DMS 273 (cell line): Measurements from ENCODE around the gene MCCC1.

Source experiments
- DNase-seq: peaks from one replicate; lab custom pipeline; 2025; ENCODE audit not compliant: unreplicated experiment; lab: John Stamatoyannopoulos, UW

Gene MCCC1

DNA sequence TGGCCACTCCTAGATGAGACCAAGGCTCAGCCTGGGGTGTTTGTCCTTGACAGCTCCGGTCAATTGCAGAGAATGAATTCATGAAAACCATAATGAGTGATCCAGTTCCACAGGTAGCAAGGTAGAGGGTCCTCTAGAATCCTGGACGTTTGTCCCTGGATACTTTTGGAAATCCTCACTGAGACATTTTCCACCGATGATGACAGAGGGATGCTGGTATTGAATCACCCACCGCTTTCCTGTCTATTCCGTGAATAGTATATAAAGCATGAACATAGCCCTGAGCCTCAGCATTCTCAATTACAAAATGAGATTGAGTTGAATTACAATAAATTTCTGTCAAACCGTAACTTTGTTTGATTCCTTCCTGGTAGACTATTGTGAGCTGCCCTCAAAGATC, 113.3 kb downstream of the MCCC1 start:
- DNase-seq = no peak

DNA sequence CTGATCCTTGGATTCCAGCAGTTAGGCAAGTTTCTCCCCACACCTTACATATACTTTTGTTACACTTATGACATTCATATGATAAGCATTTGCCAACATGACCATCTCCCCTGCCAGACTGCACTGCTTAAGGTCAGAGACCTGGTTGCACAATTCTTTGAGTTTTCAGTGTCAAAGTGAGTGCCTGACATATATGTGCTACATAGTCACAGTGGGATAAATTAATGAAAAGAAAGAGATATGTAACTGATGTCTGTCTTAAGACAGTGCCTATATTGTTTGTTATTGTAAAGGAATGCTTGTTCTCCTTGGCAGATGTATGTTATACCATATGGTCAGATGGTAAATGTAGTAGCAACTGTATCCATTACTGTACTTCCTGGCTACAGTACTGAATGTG, 115.4 kb downstream of the MCCC1 start:
- DNase-seq = peak; percentile 48

DNA sequence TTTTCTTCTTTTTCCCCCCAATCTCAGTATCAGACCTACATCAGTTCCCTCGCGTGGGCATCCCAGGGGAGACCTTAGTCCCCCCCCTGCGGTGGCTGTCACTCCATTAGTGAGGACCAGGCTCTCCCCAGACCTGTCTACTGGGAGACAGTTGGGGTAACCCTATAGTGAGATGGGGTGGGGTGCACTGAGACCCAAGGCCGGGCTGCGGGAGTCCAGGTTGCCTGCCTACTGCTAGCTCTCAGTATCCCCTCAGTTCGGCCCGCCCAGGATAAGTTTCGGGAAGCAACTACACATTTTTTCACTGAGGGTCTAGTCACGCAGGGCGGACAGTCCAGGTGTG, 118.3 kb downstream of the MCCC1 start:
- DNase-seq = no peak

DNA sequence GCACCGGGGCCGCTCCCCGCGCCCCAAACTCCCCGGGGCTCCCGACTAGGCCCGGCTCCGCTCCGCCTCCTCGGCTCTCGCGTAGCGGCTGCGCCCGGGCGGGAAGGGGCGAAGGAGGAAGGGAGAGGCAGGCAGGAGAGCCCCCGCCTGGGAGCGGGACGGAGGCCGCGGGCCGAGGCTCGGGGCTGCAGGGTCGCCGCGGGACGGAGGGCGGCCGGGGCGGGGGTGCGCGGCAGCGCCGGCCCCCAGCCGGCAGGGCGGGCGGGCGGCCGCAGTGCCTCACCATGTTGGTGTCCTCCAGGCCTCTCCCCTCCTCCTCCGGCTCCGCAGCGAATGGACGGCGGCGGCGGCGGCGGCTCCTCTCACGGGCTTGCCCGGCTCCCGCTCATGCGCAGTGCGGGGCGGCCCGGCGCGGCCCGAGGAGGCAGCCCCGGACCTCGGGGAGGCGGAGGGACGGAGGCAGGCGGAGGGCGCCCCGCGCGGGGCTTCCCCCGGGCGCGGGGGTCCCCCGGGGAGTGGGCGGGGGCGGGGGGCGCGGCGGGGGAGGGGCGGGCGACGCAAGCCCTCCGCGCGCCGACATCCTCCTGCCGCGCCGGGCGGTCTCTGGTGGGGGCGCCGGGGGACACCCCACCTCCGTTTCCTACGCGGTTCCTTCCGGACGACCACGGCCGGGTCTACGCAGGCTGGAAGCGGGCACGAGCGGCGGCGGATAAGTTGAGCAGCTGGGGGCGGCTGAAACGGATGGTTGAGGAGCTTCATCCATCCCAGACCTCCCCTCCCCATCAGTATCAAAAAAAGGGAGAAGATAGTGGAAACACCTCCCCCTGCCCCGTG, 118.9 kb downstream of the MCCC1 start, which contains the start of gene DCUN1D1:
DCUN1D1 (minus strand) TSS at position 335 of the 834 bp plus-strand sequence; CDS start at position 286, 49 bp downstream.
- peak; percentile 96 for DNase-seq

DNA sequence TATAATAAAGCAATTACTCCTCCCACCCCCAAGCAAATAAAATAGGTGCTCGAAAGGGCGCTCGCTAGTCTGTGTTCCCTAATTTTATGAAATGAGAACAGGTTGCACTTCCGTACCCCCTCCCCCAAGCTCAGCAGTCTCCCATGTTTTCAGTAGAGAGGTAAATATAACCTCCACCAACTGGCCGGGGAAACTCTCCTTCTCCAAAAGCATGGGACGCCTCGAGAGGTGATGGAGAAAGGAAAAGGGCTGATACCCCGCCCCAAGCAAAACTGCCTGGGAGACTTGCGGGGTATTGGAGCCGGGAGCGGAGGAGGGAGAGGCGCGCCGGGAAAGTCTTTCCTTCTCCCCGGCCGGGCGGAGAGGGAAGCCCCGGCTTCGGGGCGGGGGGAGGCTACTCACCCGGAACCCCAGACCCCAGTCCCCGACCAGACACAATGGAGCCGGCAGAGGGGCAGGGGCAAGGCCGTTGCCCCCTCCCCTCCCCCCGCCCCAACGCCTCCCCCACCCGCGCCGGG, 119.6 kb downstream of the MCCC1 start:
- peak; percentile 76 for DNase-seq

DNA sequence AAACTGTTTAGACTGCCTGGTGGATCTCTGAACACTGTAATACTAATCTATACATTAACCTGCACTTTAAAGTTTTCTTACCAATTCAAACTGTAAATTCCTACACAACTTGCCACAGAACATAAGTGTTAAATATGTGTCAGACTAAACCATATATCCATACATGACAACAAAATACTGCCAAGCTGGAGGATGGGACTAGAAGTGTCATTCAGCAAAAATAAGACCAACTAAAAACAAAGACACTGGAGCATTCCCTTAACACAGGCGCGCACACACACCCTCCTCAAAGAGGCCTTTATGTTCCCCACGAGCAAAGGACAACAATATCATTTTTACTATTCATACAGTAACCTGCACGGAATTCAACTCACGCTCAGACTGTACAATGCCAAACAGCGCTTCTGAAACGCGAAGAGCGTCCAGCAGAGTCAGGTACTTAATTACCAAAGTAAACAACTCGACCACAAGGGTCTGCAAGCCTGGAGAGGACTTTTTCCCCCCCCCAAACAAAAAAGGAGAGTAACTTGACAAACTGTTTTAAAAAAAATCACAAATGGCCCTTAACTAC, 120.1 kb downstream of the MCCC1 start:
- DNase-seq = peak; percentile 68

DNA sequence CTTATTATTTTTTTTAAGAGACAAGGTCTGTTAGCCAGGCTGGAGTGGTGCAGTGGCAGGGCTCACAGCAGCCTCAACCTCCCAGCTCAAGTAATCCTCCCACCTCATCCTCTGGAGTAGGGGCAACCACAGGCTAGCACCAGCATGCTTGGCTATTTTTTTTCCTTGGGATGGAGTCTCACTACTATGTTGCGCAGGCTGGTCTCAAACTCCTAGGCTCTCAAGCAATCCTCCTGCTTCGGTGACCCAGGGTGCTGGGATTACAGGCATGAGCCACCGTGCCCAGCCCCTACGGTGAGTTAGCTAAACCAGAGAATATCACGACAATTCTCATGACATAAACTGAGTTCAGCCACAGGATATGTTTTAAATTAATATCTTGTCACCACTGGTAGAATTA, 120.9 kb downstream of the MCCC1 start:
- no peak for DNase-seq

DNA sequence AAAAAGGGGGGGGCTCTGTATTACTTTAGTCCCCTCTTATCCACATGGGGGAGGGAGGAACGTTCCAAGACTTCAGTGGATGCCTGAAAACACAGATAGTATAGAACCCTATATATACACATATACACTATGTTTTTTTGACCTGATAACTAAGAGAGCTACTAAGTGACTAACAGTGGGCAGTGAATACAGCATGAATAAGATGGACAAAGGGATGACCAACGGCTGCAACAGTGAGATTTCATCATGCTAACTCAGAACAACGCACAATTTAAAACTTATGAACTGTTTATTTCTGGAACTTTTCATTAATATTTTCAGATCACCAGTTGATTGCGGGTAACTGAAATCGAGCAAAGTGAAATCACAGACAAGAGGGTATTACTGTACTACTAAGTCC, 126.2 kb downstream of the MCCC1 start:
- no peak for DNase-seq

DNA sequence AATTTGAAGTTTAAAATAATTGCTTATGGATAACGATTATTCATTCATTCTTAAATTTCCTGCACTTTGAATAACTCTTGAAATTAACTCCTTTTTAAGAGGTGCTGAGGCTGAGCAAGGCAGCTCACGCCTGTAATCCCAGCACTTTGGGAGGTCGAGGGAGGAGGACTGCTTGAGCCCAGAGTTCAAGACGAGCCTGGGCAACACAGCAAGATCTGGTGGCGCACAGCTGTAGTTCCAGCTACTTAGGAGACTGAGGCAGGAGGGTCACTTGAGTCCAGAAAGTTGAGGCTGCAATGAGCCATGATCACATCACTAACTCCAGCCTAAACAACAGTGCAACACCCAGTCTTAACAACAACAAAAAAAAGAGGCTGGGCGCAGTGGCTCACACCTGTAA, 126.9 kb downstream of the MCCC1 start:
- DNase-seq = no peak

DNA sequence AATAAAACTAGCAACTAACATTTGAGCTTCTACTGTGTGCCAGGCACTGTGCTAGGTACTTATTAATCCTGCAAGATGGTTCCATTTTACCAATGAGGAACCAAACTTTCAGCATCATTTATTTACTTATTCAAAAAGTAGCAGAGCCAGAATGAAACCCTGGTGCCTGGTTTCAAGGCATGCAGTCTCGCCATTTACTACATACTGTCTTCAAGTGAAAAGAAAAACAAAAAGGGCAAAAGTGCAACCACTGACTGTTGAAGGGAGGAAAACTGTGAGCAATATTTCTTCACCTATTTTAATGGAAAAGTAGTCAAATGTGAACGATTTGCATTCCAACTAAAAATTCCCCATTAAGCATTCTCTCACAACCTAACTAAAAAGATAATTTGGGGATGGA, 127.7 kb downstream of the MCCC1 start:
- DNase-seq = no peak

DNA sequence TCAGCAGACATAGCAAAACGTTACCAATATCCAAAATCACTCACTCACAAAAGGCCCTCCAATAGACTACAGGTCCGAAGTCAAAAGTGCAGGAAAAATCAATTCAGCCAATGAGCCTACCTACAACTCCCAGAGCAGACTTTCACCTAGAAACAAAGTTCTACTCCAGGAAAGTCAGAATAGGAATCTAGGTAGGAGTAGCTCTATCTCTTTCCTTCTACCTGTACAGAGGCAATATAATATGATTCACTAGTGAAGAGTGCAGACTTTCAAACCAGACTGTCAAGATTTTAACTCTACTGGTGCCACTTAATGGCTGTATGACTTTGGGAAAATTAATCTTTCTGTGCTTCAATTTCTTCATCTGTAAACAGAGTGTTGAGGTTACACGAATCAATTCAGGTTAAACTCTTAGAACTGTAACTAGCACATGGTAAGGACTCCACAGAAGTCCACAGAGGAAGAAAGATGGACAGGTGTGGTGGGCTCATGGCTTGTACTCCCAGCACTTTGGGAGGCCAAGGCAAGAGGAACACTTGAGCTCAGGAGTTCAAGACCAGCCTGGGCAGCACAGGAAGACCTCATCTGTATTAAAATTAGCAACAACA, 128.4 kb downstream of the MCCC1 start:
- DNase-seq = no peak

DNA sequence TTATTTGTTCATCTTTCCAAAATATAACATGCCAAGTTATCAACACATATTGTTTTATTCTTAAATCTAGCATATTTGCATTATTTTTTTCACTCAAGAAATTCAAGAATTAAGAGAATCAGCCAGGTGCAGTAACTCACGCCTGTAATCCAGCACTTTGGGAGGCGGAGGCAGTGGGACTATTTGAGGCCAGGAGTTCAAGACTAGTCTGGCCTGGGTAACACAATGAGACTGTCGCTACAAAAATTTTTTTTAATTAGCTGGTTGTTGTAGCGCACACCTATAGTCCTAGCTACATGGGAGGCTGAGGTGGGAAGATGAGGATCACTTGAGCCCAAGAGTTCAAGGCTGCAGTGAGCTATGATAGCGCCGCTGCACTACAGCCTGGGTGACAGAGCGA, 129.4 kb downstream of the MCCC1 start:
- DNase-seq = no peak

DNA sequence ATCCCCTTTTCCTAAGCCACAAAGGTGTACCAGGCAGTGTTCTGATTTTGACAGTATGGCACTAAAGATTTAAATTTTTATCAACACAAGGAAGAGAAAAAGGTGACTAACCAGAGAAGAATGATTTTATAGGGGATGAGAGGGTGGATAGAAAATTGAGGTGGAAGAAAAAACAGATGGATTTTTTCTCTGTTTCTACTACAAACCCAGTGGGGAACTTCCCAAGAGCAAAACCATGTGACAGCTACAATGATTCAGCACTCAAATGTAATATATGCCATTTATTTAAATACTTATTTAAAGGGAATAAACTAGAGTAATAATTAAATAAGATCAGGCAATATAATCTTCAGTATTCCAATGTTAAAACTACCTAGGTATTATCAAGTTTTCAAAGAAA, 130.0 kb downstream of the MCCC1 start:
- peak; percentile 23 for DNase-seq

DNA sequence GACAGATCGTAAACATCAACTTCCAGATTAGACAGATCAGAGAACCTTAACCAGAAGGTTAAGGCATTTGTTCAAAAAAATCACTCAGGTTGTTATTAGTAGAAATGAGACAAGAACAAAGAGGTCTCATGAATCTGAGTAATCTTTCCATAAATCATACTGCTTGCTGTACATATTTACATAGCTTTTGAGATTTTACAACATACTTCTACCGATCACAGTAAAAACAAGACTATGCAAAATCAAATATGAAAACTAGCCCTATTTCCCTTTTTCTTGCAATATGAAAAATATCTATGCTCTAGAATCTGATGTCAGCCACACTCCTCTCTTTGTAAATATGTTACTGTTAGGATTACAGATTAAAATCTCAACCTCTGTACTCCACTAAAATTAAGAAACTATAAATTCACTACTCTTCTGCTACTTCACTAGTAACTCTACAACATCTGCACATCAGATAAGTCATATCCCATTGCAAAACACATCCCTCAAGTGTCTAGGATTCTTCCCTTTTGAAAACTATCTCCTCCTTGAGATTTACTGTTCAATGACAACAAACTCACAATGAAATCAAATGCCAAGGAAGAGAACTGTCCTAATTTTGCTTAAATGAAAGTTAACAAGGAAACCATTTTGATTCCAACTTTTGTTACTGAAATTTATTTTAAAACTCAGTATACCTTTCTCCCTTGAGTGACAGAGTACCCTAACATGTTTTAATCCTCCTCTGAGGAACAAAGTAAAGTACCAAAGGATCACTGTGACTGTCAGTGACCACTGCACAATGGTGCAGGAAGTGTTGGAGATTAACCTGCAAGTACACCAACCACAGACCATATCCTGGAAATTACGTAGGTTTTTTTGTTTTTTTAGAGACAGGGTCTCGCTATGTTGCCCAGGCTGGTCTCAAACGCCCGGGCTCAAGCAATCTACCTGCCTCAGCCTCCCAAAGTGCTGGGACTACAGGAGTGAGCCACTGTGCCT, 131.8 kb downstream of the MCCC1 start:
- no peak for DNase-seq

DNA sequence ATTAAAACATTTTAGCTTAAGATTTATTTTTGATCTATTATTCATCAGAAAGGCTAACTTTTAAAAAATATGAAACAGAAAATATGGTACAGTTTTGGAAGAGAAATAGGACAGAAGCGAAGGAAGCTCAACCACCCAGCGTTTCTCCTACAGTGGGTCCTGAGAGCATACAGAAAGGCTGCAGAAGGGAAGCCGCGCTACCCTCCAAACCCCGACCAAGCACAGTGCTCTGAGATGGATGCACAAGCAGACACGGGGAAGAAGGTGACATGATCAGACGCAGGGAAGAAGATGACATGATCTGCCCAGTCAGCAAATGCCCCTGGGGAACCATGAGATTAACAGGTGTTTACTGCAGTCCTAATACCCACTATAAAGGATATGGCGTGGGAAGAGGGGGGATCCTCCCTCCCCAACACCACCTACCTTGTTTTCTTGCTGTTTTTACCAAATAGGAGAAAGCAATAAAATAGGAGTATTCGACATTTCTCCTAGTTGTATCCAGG, 133.4 kb downstream of the MCCC1 start:
- DNase-seq = no peak
